ENCODE results near the gene OR1K1. TPM values are rescaled to one million over a fixed set of nuclear protein-coding genes. Genes with fewer than 3 reads are reported as not detected.

Gene OR1K1
- total RNA-seq, 2 donors from 2014 or later, result not detected

- no peak for DNase-seq
- Mint-ChIP-seq H3K4me1 (ENCODE audit: low read depth) (peaks cover 38% of the 10 kb centered on the region), H3K4me3 (no peak overlapping the region), H3K27ac (no peak overlapping the region), H3K9me3 (peaks cover 0 to 2% of the 10 kb centered on the region in 2 donors), H3K27me3 (ENCODE audit: low read depth) (no peaks in the 10 kb centered on the region), H3K36me3 (ENCODE audit: insufficient read depth in 2 of 2) (peaks cover 7 to 15% of the 10 kb centered on the region in 2 donors)
- ATAC-seq (replicated peaks in 1 of 2), result no peak
Observed at GRCh38 chr9:122845116-122845515, 45.2 kb downstream of the OR1K1 start.

- peaks cover 11 to 25% of the 10 kb centered on the region in 2 donors for H3K36me3 Mint-ChIP-seq (ENCODE audit: insufficient read depth in 2 of 2)
- no peaks in the 10 kb centered on the region for H3K27me3 Mint-ChIP-seq (ENCODE audit: low read depth)
- no peak for DNase-seq
- H3K4me1 Mint-ChIP-seq (ENCODE audit: low read depth), result peaks cover 38% of the 10 kb centered on the region
- ATAC-seq (replicated peaks in 1 of 2), result peak; percentile 59 to 70
- peak overlapping the region; percentile 74 for H3K27ac Mint-ChIP-seq
- peaks cover 0 to 2% of the 10 kb centered on the region in 2 donors for H3K9me3 Mint-ChIP-seq
- peak overlapping the region; percentile 42 to 45 for H3K4me3 Mint-ChIP-seq
Observed at GRCh38 chr9:122846371-122846940, 46.5 kb downstream of the OR1K1 start.

- Mint-ChIP-seq H3K27me3 (ENCODE audit: low read depth) (no peaks in the 10 kb centered on the region), H3K36me3 (ENCODE audit: insufficient read depth in 2 of 2) (peaks cover 11 to 25% of the 10 kb centered on the region in 2 donors), H3K4me1 (ENCODE audit: low read depth) (peaks cover 38% of the 10 kb centered on the region), H3K27ac (peak overlapping the region; percentile 21), H3K9me3 (peaks cover 0 to 2% of the 10 kb centered on the region in 2 donors), H3K4me3 (peak overlapping the region in 1 of 2 donors; percentile 59)
- DNase-seq (no peak), ATAC-seq (replicated peaks in 1 of 2) (peak; percentile 67 to 71)
Observed at GRCh38 chr9:122848256-122848943, 48.5 kb downstream of the OR1K1 start.

Other genes with a start within 250 kb of the OR1K1 start
- gene OR1N2, start 247.0 kb upstream of the OR1K1 start, total RNA-seq, result not detected
- gene OR1L8, start 216.7 kb upstream of the OR1K1 start, total RNA-seq, result not detected
- gene OR1Q1, start 185.4 kb upstream of the OR1K1 start, total RNA-seq, result under 1 TPM in 1 of 2 donors, not detected in 1; 0.26 TPM
- not detected for gene OR1B1, start 142.5 kb upstream of the OR1K1 start, total RNA-seq
- gene OR1L1, start 138.4 kb upstream of the OR1K1 start, total RNA-seq, result not detected
- not detected for gene OR1L3, start 125.0 kb upstream of the OR1K1 start, total RNA-seq
- not detected for gene OR1L4, start 76.1 kb upstream of the OR1K1 start, total RNA-seq
- not detected for gene OR1L6, start 57.8 kb upstream of the OR1K1 start, total RNA-seq
- gene OR5C1, start 11.2 kb upstream of the OR1K1 start, total RNA-seq, result not detected
- 10 to 100 TPM; 14.2 to 18.7 TPM for gene PDCL, start 28.5 kb downstream of the OR1K1 start, total RNA-seq
- gene RC3H2, start 105.2 kb downstream of the OR1K1 start, total RNA-seq, result 10 to 100 TPM; 33.7 to 35.6 TPM
- 10 to 100 TPM; 10.0 TPM for gene ZBTB6, start 113.2 kb downstream of the OR1K1 start, total RNA-seq
- 10 to 100 TPM in 1 of 2 donors, 1 to 10 TPM in 1; 8.1 to 11.0 TPM for gene ZBTB26, start 131.4 kb downstream of the OR1K1 start, total RNA-seq
- gene RABGAP1, start 140.9 kb downstream of the OR1K1 start, total RNA-seq, result 10 to 100 TPM; 33.1 TPM
- gene GPR21, start 233.5 kb downstream of the OR1K1 start, total RNA-seq, result 1 to 10 TPM; 1.3 to 1.6 TPM

Data from activated T-cell treated with anti-CD3 and anti-CD28 coated beads, Interleukin-2, amount 50 U/mL, for 72 hours (primary cell).